ENCODE measurements around the gene TMEM183A. TPM values are rescaled to one million over a fixed set of nuclear protein-coding genes. Genes with fewer than 3 reads are reported as not detected.

Gene TMEM183A
- total and polyA plus RNA-seq, 9 of the 15 experiments (the other 6 are each of a cell fraction or from before 2014, with no cell fraction given) = 23.4 to 190 (median 124) TPM

DNA sequence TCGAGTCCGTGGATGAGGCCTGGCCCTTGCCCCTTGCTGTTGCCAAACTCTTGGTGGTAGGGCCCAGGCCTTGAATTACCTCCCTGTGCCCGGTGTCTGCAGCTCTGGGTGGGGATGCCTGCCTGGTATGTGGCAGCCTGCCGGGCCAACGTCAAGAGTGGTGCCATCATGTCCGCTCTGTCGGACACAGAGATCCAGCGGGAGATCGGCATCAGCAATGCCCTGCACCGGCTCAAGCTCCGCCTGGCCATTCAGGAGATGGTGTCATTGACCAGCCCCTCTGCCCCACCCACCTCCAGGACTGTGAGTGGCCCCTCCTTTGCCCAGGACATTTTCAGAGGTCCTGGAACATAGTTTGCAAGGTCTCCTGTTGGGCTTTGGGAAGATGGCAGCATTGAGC is 52.9 kb downstream of the TMEM183A start:
- no peak for FAIRE-seq
- intact Hi-C loops (cut with micrococcal nuclease) = no loop called here
- Histone ChIP-seq H4K20me1 (replicated peaks; ENCODE audit: control insufficient read depth, insufficient read depth, low read length) (peaks cover 2% of the 10 kb centered on the region; the same call in 1 of the 2 replicates), H2AFZ (ENCODE audit: low read depth, low read length) (no peak overlapping the region), H3K9ac (ENCODE audit: insufficient read depth in 1 of 2, low read depth in 2 of 2, low read length in 2 of 2) (no peak overlapping the region), H3K9me3 (replicated peaks; ENCODE audit: control insufficient read depth, insufficient read depth, low read depth, low read length) (no peaks in the 10 kb centered on the region), H3K36me3 (ENCODE audit: control insufficient read depth, insufficient read depth, low read length) (no peaks in the 10 kb centered on the region), H3K4me3 (no peak overlapping the region), H3K27me3 (ENCODE audit: control insufficient read depth in 2 of 2, insufficient read depth in 2 of 2, low read length in 2 of 2) (peaks cover 51 to 91% of the 10 kb centered on the region in 2 experiments), H3K4me2 (ENCODE audit: insufficient read depth, low read length) (no peak overlapping the region), H3K4me1 (replicated peaks in 1 of 2; ENCODE audit: control insufficient read depth in 2 of 2, insufficient read depth in 2 of 2, low read length in 2 of 2) (peaks cover 0 to 5% of the 10 kb centered on the region in 2 experiments; a peak in 2 of 5 replicates), H3K27ac (ENCODE audit: extremely low read depth, low read depth, low read length) (no peak overlapping the region), H3K79me2 (ENCODE audit: control insufficient read depth, insufficient read depth, low read length) (no peaks in the 10 kb centered on the region), H3K9me1 (ENCODE audit: control insufficient read depth, insufficient read depth, low read length) (no peaks in the 10 kb centered on the region)
- BruUV-seq (replicated peaks) = no TSS peak
- 5% methylated on average over 11 of the region's 11 CpGs for WGBS (ENCODE audit: insufficient coverage, low coverage, missing lambda C conversion rate)
- ChIA-PET CTCF (ENCODE audit: low intra/inter-chr PET ratio) (no interaction called here), POLR2A (interaction anchor here (0.8 kb wide), 1 partner anchor 13 kb away, joined by 7 read pairs; no protein-coding TSS in a partner anchor)
- no peak for DNase-seq (ENCODE audit: extremely low read depth in 1 of 4, low spot score in 3 of 4)
- in situ Hi-C loops (cut with MboI) = no loop called here
- ATAC-seq = no peak
- no peak for TF ChIP-seq BCLAF1 (IDR thresholded peaks at IDR 0.05; ENCODE audit: borderline replicate concordance in 1 of 2, control insufficient read depth in 1 of 2, low read depth in 2 of 2, low read length in 1 of 2)
- TF ChIP-seq ATF6 (CRISPR knock-in tag; IDR thresholded peaks at IDR 0.05) = no peak
- TF ChIP-seq, protein P1, sequence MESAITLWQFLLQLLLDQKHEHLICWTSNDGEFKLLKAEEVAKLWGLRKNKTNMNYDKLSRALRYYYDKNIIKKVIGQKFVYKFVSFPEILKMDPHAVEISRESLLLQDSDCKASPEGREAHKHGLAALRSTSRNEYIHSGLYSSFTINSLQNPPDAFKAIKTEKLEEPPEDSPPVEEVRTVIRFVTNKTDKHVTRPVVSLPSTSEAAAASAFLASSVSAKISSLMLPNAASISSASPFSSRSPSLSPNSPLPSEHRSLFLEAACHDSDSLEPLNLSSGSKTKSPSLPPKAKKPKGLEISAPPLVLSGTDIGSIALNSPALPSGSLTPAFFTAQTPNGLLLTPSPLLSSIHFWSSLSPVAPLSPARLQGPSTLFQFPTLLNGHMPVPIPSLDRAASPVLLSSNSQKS (CRISPR knock-in tag; IDR thresholded peaks at IDR 0.05) = no peak
- no peak for TF ChIP-seq TARDBP (IDR thresholded peaks at IDR 0.05)
- no peak for TF ChIP-seq HDAC8 (tag; IDR thresholded peaks at IDR 0.05)
- TF ChIP-seq CEBPB (tag; IDR thresholded peaks at IDR 0.05) = no peak
- no peak for TF ChIP-seq MTF1 (CRISPR knock-in tag; IDR thresholded peaks at IDR 0.05; ENCODE audit: borderline replicate concordance)
- TF ChIP-seq CTBP1 (IDR thresholded peaks at IDR 0.05; ENCODE audit: borderline replicate concordance) = no peak
- TF ChIP-seq IFI16 (CRISPR knock-in tag; IDR thresholded peaks at IDR 0.05) = no peak
- TF ChIP-seq KDM4B (IDR thresholded peaks at IDR 0.05; ENCODE audit: borderline replicate concordance in 2 of 2, low read depth in 1 of 2) = no peak
- TF ChIP-seq ZNF586 (CRISPR knock-in tag; conservative IDR thresholded peaks at IDR 0.05) = no peak
- TF ChIP-seq MECOM (CRISPR knock-in tag; IDR thresholded peaks at IDR 0.05) = no peak
